ENCODE results near the gene HMCES.

DNA sequence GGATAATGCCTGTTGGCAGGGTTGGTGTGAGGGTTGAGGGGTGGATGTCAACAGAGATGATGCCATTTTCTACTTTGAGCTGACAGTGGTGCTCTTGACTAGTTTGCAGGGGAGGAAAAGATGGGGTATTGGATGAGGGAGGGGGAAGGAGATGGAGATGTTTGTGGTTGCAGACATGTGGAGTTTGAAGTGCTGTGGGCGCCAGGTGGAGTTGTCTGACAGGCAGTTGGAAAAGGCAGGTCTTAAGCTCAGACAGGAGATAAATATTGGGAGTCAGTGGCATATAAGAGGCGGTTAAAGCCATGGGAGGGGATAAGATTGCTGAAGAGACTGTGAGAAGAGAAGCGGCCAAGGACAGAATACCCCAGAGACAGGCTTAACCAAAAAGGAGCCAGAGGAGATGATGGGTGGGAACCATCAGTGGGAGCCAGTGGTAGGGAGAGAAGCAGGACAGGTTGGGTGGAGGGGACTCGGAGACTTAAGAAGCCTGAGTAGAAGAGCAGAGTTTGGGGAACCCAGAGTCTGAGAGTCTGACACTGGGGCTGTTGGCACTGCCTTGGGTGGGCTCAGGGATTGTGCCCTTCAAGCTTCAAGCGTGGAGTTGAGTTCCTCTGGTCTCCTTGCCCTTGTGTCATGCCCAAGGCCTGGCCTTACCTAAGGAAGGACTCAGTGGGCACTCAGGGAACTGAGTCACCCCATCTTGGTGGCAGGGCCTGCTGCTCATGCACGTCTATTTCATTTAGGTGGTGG is 15.3 kb upstream of the HMCES start:
- no peak for TF ChIP-seq POLR2A (IDR thresholded peaks at IDR 0.05)
- TF ChIP-seq, protein P1, sequence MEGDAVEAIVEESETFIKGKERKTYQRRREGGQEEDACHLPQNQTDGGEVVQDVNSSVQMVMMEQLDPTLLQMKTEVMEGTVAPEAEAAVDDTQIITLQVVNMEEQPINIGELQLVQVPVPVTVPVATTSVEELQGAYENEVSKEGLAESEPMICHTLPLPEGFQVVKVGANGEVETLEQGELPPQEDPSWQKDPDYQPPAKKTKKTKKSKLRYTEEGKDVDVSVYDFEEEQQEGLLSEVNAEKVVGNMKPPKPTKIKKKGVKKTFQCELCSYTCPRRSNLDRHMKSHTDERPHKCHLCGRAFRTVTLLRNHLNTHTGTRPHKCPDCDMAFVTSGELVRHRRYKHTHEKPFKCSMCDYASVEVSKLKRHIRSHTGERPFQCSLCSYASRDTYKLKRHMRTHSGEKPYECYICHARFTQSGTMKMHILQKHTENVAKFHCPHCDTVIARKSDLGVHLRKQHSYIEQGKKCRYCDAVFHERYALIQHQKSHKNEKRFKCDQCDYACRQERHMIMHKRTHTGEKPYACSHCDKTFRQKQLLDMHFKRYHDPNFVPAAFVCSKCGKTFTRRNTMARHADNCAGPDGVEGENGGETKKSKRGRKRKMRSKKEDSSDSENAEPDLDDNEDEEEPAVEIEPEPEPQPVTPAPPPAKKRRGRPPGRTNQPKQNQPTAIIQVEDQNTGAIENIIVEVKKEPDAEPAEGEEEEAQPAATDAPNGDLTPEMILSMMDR (IDR thresholded peaks at IDR 0.05 in 8 of 11, conservative IDR thresholded peaks at IDR 0.05 in 3 of 11), result no peak

All from spleen (tissue), 7 donors.